ENCODE results near the gene USHBP1.

Gene USHBP1

GRCh38 chr19:17263712-17264640 is 569 bp downstream of the USHBP1 start:
- no peak for DNase-seq

- DNase-seq, result no peak
Measured at GRCh38 chr19:17262557-17262956, 2.0 kb downstream of the USHBP1 start.

- no peak for DNase-seq
Measured at GRCh38 chr19:17260842-17261325, 3.7 kb downstream of the USHBP1 start.

GRCh38 chr19:17259934-17260333 is 4.6 kb downstream of the USHBP1 start:
- DNase-seq, result no peak

- DNase-seq, result no peak
Measured at GRCh38 chr19:17259118-17259780, 5.3 kb downstream of the USHBP1 start.

- DNase-seq, result no peak
Measured at GRCh38 chr19:17256130-17256529, 8.4 kb downstream of the USHBP1 start.

- DNase-seq, result no peak
Measured at GRCh38 chr19:17255150-17255621, 9.4 kb downstream of the USHBP1 start.

GRCh38 chr19:17254636-17255035 is 9.9 kb downstream of the USHBP1 start:
- DNase-seq, result no peak

- no peak for DNase-seq
Measured at GRCh38 chr19:17249887-17250548, 14.5 kb downstream of the USHBP1 start.

GRCh38 chr19:17248011-17248776 is 16.4 kb downstream of the USHBP1 start:
- no peak for DNase-seq

GRCh38 chr19:17246681-17247425 is 17.7 kb downstream of the USHBP1 start:
- DNase-seq, result no peak

- no peak for DNase-seq
Measured at GRCh38 chr19:17245535-17245984, 19.0 kb downstream of the USHBP1 start, which contains the start of gene NR2F6. NR2F6 (minus strand) TSS chr19:17245919; CDS start chr19:17245220, 699 bp downstream.

- DNase-seq, result peak; percentile 61
Measured at GRCh38 chr19:17244618-17245534, 19.7 kb downstream of the USHBP1 start.

- peak; percentile 71 for DNase-seq
Measured at GRCh38 chr19:17243830-17244617, 20.5 kb downstream of the USHBP1 start.

- no peak for DNase-seq
Measured at GRCh38 chr19:17243211-17243829, 21.2 kb downstream of the USHBP1 start.

- no peak for DNase-seq
Measured at GRCh38 chr19:17242431-17243208, 21.9 kb downstream of the USHBP1 start.

- DNase-seq, result no peak
Measured at GRCh38 chr19:17240826-17241399, 23.6 kb downstream of the USHBP1 start.

All from right kidney (tissue), 1 donor.